NCI-H524 treated with DMSO at 0.1 percent for 48 hours (cell line): Measurements from ENCODE around the gene MDFIC.

Experiments
- DNase-seq: peaks from one replicate; lab custom pipeline; 2025; lab: John Stamatoyannopoulos, UW

The MDFIC gene

GRCh38 chr7:114952296-114952695, 30.4 kb downstream of the MDFIC start:
- DNase-seq: no peak

- DNase-seq: no peak
These were observed 31.8 kb downstream of the MDFIC start for GRCh38 chr7:114953724-114954123.

GRCh38 chr7:114956702-114957101, 34.8 kb downstream of the MDFIC start:
- DNase-seq: no peak

GRCh38 chr7:114957444-114957843, 35.5 kb downstream of the MDFIC start:
- no peak for DNase-seq

GRCh38 chr7:114959931-114960330, 38.0 kb downstream of the MDFIC start:
- DNase-seq: no peak

- DNase-seq: no peak
These were observed 40.5 kb downstream of the MDFIC start for GRCh38 chr7:114962441-114962840.

GRCh38 chr7:114966156-114966555, 44.3 kb downstream of the MDFIC start:
- DNase-seq: no peak

- DNase-seq: no peak
These were observed 47.2 kb downstream of the MDFIC start for GRCh38 chr7:114969096-114969495.

GRCh38 chr7:114970308-114970707, 48.4 kb downstream of the MDFIC start:
- DNase-seq: no peak

- DNase-seq: no peak
These were observed 48.8 kb downstream of the MDFIC start for GRCh38 chr7:114970732-114971131.

GRCh38 chr7:114972567-114972966, 50.7 kb downstream of the MDFIC start:
- DNase-seq: no peak

GRCh38 chr7:114973147-114973546, 51.3 kb downstream of the MDFIC start:
- DNase-seq: no peak

GRCh38 chr7:114975401-114975800, 53.5 kb downstream of the MDFIC start:
- DNase-seq: no peak

GRCh38 chr7:114976666-114977065, 54.8 kb downstream of the MDFIC start:
- DNase-seq: no peak

GRCh38 chr7:114977277-114977676, 55.4 kb downstream of the MDFIC start:
- DNase-seq: no peak

- DNase-seq: no peak
These were observed 57.5 kb downstream of the MDFIC start for GRCh38 chr7:114979388-114979787.

- DNase-seq: no peak
These were observed 58.1 kb downstream of the MDFIC start for GRCh38 chr7:114979803-114980507.

- no peak for DNase-seq
These were observed 59.4 kb downstream of the MDFIC start for GRCh38 chr7:114981323-114981722.

- DNase-seq: no peak
These were observed 63.3 kb downstream of the MDFIC start for GRCh38 chr7:114985116-114985715.

GRCh38 chr7:114986190-114987180, 64.6 kb downstream of the MDFIC start:
- no peak for DNase-seq

GRCh38 chr7:114988026-114988425, 66.1 kb downstream of the MDFIC start:
- no peak for DNase-seq

GRCh38 chr7:114988755-114989375, 67.0 kb downstream of the MDFIC start:
- no peak for DNase-seq
